Coronary artery (tissue), 2 donors: ENCODE measurements around the gene ABTB1.
"Not testable (repeated sequence)": the region's sequence is repeated elsewhere in the genome, so short reads cannot be mapped to it uniquely, and the experiment has no call there.

ENCODE experiments used
- DNase-seq: peaks from one replicate; pipeline ENCODE4 v3.0.0-alpha.2; 2017; ENCODE audit warnings: low spot score
- H3K27ac ChIP-seq, 2 donors: fragments of 200-600 bp; sonication (generic); one replicate each; pipeline ENCODE4 v1.5.1; 2016 to 2019
- H3K4me3 ChIP-seq: fragments of 200-600 bp; sonication (generic); 2 replicates; pipeline ENCODE4 v1.5.1; 2016; ENCODE audit warnings: mild to moderate bottlenecking, moderate library complexity
- TF ChIP-seq, protein P1 (sequence below): fragments of 200-600 bp; sonication (generic); IDR thresholded peaks from one replicate; pipeline ENCODE4 v1.5.1; 2019; ENCODE audit warnings: antibody characterized with exemption

The ABTB1 gene

DNA sequence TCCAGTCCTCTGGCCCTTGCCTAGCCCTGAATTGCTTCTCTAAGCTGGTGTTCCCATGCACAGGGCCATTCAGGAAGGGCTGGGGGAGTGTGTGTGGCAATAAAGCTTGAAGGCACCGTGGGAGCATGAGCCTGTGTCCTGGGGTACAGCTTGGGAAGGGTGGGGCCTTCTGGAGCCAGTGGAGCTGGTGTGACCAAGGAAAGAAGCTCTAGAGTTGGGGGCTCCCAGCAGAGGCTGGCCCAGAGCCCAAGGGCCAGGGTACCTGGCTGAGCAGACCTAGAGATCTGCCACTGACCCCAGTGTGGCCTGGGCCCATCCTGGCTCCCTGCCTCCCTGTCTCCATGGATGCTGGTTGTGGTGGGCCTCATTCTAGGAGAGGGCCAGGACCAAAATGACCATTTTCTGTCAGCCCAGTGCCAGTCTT lies 8.1 kb downstream of the ABTB1 start:
- peak; percentile 50 for DNase-seq
- no peak overlapping the region for H3K4me3 ChIP-seq

DNA sequence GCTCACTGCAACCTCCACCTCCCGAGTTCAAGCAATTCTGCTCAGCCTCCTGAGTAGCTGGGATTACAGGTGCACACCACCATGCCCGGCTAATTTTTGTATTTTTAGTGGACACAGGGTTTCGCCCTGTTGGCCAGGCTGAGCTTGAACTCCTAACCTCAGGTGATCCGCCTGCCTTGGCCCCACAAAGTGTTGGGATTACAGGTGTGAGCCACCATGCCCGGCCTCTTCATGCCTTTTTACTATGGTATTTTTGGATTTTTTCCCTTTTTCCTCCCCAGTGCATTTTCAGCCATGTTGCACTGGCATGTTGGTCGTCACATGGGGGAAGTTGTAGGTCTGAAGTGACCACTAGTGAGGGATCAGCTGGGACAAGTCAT lies 9.4 kb downstream of the ABTB1 start:
- H3K4me3 ChIP-seq, H3K27ac ChIP-seq, DNase-seq: not testable (repeated sequence)

More for the DNA sequence above, 8.1 kb downstream of the ABTB1 start:
- H3K27ac ChIP-seq = no peak overlapping the region
- TF ChIP-seq, protein P1, sequence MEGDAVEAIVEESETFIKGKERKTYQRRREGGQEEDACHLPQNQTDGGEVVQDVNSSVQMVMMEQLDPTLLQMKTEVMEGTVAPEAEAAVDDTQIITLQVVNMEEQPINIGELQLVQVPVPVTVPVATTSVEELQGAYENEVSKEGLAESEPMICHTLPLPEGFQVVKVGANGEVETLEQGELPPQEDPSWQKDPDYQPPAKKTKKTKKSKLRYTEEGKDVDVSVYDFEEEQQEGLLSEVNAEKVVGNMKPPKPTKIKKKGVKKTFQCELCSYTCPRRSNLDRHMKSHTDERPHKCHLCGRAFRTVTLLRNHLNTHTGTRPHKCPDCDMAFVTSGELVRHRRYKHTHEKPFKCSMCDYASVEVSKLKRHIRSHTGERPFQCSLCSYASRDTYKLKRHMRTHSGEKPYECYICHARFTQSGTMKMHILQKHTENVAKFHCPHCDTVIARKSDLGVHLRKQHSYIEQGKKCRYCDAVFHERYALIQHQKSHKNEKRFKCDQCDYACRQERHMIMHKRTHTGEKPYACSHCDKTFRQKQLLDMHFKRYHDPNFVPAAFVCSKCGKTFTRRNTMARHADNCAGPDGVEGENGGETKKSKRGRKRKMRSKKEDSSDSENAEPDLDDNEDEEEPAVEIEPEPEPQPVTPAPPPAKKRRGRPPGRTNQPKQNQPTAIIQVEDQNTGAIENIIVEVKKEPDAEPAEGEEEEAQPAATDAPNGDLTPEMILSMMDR = no peak

DNA sequence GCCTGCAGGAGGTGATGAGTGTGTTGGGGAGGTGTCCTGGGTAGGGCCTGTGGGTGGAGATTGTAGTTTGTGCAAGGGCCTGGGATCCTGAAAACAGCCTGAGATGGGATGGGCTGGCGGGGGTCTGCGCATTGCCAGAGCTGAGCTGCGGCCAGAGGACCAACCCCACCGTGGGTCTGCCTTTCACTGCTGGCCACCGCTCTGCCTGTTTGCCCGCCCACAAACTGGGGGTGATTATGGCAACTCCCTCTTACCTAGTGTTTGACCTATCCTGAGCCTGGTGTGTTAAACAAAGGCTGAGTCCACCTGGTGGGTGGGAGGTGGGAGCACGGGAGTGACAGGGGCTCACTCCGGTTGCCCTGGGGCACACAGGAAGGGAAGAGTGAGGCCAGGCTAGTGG lies 9.8 kb downstream of the ABTB1 start:
- peak; percentile 61 for DNase-seq
- TF ChIP-seq, protein P1 = no peak
- Histone ChIP-seq H3K27ac (no peak overlapping the region), H3K4me3 (no peak overlapping the region)

DNA sequence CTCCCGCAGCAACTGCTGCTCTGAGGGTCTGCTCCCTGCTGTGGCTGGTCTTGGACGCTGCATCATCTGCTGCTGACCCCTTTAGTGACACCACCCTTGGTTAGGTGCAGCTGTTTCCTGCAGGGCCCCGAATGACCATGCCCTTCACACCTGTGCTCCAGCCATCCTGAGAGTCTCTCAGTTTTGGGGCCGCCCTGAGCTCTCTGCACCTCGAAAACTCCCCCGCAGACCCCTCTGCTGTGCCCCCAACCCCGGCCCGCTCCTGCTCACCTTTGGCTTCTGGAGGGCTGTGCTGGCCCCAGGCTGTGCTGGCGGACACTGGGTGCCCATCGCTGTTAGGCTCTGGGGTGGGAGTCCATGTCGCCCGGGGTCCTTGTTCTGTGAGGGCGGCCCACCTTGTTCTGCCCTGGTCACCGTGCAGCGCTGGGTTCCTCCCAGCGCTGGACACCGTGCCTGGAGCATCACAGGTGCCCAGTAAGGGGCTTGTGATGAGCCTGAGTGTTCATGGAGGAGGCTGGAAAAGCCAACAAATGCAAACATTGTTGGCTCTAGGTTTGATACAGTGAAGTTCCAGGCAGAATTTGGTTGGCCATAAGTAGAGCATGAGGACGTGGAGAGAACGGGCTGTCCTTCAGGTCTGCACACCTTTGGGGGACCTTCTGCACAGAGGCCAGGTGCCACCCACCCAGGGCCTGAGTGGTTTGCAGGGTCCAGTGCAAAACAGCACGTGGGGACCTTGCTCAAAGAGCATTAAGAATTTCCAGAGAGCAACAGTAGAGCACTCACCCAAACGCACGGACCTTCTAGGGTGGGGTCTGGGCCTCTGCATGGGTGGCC lies 12.3 kb downstream of the ABTB1 start:
- TF ChIP-seq, protein P1 = no peak
- no peak overlapping the region for H3K4me3 ChIP-seq
- DNase-seq = peak; percentile 57
- no peak overlapping the region for H3K27ac ChIP-seq

DNA sequence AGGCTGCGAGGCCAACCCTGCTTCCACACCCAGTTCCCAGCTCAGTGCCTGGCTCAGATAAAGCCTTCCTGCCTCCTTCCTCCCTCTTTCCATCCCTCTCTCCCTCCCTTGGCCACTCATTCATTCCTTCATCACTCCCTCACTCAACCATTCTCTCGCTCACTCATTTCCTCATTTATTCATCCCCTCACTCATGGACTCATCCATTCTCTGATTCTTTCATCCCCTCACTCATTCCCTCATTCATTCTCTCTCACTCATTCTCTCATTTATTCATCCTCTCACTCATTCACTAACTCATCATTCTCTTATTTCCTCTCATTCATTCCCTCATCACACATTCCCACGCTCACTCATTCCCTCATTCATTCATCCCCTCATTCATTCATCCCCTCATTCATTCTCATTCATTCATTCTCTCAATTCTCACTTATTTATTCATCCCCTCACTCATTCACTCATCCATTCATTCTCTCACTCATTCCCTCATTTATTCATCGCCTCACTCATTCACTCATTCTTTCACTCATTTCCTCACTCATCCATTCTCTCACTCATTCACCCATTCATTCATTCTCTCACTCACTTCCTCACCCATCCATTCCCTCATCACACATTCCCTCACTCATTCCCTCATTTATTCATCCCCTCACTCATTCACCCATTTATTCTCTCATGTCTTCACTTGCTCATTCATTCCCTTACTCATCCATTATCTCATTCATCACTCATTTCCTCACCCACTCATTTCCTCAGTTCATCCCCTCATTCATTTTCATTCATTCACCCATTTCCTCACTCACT lies 13.2 kb downstream of the ABTB1 start:
- TF ChIP-seq, protein P1 = no peak
- DNase-seq = no peak
- H3K27ac ChIP-seq = no peak overlapping the region
- no peak overlapping the region for H3K4me3 ChIP-seq

DNA sequence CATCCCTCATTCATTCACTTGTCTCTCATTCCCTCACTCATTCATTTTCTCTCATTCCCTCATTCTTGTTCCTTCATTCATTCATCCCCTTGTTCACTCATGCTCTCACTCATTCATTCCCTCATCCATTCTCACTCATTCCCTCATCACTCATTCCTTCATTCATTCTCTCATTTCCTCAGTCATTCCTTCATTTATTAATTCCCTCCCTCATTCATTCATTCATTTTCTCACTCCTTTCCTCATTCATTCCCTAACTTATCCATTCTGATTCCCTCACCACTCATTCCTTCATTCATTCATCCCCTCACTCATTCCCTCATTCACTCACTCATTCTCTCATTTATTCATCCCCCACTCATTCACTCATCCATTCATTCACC lies 13.8 kb downstream of the ABTB1 start:
- TF ChIP-seq, protein P1 = no peak
- no peak overlapping the region for H3K4me3 ChIP-seq
- no peak for DNase-seq
- no peak overlapping the region for H3K27ac ChIP-seq

DNA sequence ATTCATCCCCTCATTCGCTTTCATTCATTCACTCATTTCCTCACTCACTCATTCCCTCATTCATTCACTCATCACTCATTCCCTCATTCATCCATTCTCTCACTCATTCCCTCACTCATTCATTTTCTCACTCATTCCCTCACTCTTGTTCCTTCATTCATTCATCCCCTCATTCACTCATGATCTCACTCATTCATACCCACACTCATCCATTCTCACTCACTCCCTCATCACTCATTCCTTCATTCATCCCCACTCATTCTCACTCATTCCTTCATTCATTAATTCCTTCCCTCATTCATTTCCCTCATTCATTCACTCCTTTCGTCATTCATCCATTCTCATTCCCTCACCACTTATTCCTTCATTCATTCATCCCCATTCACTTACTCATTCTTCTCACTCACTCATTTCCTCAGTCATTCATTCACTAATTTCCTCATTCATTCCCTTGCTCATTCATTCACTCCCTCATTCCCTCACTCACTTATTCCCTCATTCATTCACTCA lies 14.5 kb downstream of the ABTB1 start:
- Histone ChIP-seq H3K27ac (no peak overlapping the region), H3K4me3 (no peak overlapping the region)
- TF ChIP-seq, protein P1 = no peak
- no peak for DNase-seq
